Measurements from ENCODE around the gene HSD17B4.

GRCh38 chr5:119501671-119502179 is 49.4 kb downstream of the HSD17B4 start:
- TF ChIP-seq CTCF (conservative IDR thresholded peaks at IDR 0.05; ENCODE audit: low read depth in 2 of 2) (no peak), REST (IDR thresholded peaks at IDR 0.05; ENCODE audit: unreplicated experiment) (no peak), JUNB (IDR thresholded peaks at IDR 0.05; ENCODE audit: unreplicated experiment) (no peak), ZNF331 (CRISPR knock-in tag; IDR thresholded peaks at IDR 0.05; ENCODE audit: low read depth) (no peak), CREB1 (CRISPR knock-in tag; IDR thresholded peaks at IDR 0.05; ENCODE audit: low read depth) (no peak), POLR2AphosphoS5 (IDR thresholded peaks at IDR 0.05; ENCODE audit: low read depth) (no peak)
